SK-N-SH treated with all-trans-retinoic acid at 6 μM for 48 hours (cell line): ENCODE results near the gene SIL1.

Source experiments
- ATAC-seq: fragments of 200-7000 bp; cut with Tn5 transposase; 3 replicates; pipeline ENCODE4 v1.9.1; 2020; ENCODE audit warnings: mild to moderate bottlenecking, moderate library complexity
- ARNTL ChIP-seq: fragments of 450-650 bp; formaldehyde crosslinking; IDR thresholded peaks from 2 replicates; pipeline ENCODE4 v1.5.0; 2020; ENCODE audit warnings: low read depth, mild to moderate bottlenecking, moderate library complexity, borderline replicate concordance
- CREB5 ChIP-seq: fragments of 250-450 bp; sonication (Bioruptor Pico); IDR thresholded peaks from 2 replicates; pipeline ENCODE4 v1.5.1; 2020; ENCODE audit warnings: low read depth, mild to moderate bottlenecking, moderate library complexity
- CSDC2 ChIP-seq: fragments of 250-450 bp; sonication (Bioruptor Pico); IDR thresholded peaks from 2 replicates; pipeline ENCODE4 v1.5.0; 2020; ENCODE audit warnings: mild to moderate bottlenecking, moderate library complexity
- ESRRG ChIP-seq: fragments of 250-450 bp; sonication (Bioruptor Pico); IDR thresholded peaks from 2 replicates; pipeline ENCODE4 v1.6.1; 2021; ENCODE audit warnings: mild to moderate bottlenecking
- ISL1 ChIP-seq: fragments of 250-450 bp; sonication (Bioruptor Pico); IDR thresholded peaks from 2 replicates; pipeline ENCODE4 v2.1.2; 2022; ENCODE audit warnings: mild to moderate bottlenecking, moderate library complexity
- OSR1 ChIP-seq: fragments of 250-450 bp; sonication (Bioruptor Pico); IDR thresholded peaks from 2 replicates; pipeline ENCODE4 v1.8.0; 2022; ENCODE audit warnings: moderate library complexity, mild to moderate bottlenecking, inconsistent platforms
- PATZ1 ChIP-seq: fragments of 250-450 bp; sonication (Bioruptor Pico); IDR thresholded peaks from 2 replicates; pipeline ENCODE4 v1.8.0; 2020; ENCODE audit warnings: mild to moderate bottlenecking, moderate library complexity, borderline replicate concordance
- POU6F1 ChIP-seq: fragments of 250-450 bp; sonication (Bioruptor Pico); IDR thresholded peaks from 2 replicates; pipeline ENCODE4 v1.8.0; 2021; ENCODE audit warnings: low read depth, mild to moderate bottlenecking, moderate library complexity, borderline replicate concordance
- RARB ChIP-seq: fragments of 250-450 bp; sonication (Bioruptor Pico); IDR thresholded peaks from 2 replicates; pipeline ENCODE4 v1.8.0; 2021; ENCODE audit warnings: mild to moderate bottlenecking, moderate library complexity
- SNAI2 ChIP-seq: fragments of 250-450 bp; sonication (Bioruptor Pico); IDR thresholded peaks from 2 replicates; pipeline ENCODE4 v1.5.0; 2020; ENCODE audit warnings: mild to moderate bottlenecking, moderate library complexity
- TCF4 ChIP-seq: fragments of 250-450 bp; sonication (Bioruptor Pico); IDR thresholded peaks from 2 replicates; pipeline ENCODE4 v1.8.0; 2021; ENCODE audit warnings: mild to moderate bottlenecking, moderate library complexity, borderline replicate concordance
- TOX ChIP-seq: fragments of 250-450 bp; sonication (Bioruptor Pico); IDR thresholded peaks from 2 replicates; pipeline ENCODE4 v1.8.0; 2021; ENCODE audit warnings: mild to moderate bottlenecking, moderate library complexity, borderline replicate concordance
- TSHZ2 ChIP-seq: fragments of 250-450 bp; sonication (Bioruptor Pico); IDR thresholded peaks from 2 replicates; pipeline ENCODE4 v1.5.0; 2020; ENCODE audit warnings: mild to moderate bottlenecking, moderate library complexity
- ZC3H10 ChIP-seq: fragments of 250-450 bp; sonication (Bioruptor Pico); IDR thresholded peaks from 2 replicates; pipeline ENCODE4 v1.5.1; 2021; ENCODE audit warnings: mild to moderate bottlenecking, moderate library complexity
- ZFP30 ChIP-seq: fragments of 450-650 bp; formaldehyde crosslinking; IDR thresholded peaks from 2 replicates; pipeline ENCODE4 v1.5.0; 2022; ENCODE audit warnings: mild to moderate bottlenecking, moderate library complexity
- ZNF70 ChIP-seq: fragments of 450-650 bp; formaldehyde crosslinking; IDR thresholded peaks from 2 replicates; pipeline ENCODE4 v1.5.0; 2020; ENCODE audit warnings: mild to moderate bottlenecking, moderate library complexity
- ZNF8 ChIP-seq: fragments of 450-650 bp; formaldehyde crosslinking; IDR thresholded peaks from 2 replicates; pipeline ENCODE4 v1.5.0; 2020; ENCODE audit warnings: mild to moderate bottlenecking, moderate library complexity

SIL1 gene

GRCh38 chr5:139155333-139155732, 42.8 kb downstream of the SIL1 start:
- TF ChIP-seq ZNF8 (CRISPR knock-in tag) (no peak), RARB (no peak), ZC3H10 (CRISPR knock-in tag) (no peak), CREB5 (CRISPR knock-in tag) (no peak), TSHZ2 (CRISPR knock-in tag) (no peak), ZNF70 (no peak), PATZ1 (CRISPR knock-in tag) (no peak), ZFP30 (CRISPR knock-in tag) (no peak)
- ATAC-seq, result no peak

GRCh38 chr5:139151902-139152301, 46.3 kb downstream of the SIL1 start:
- TF ChIP-seq ZNF70, result no peak
- no peak for TF ChIP-seq ISL1 (CRISPR knock-in tag)
- no peak for ATAC-seq

GRCh38 chr5:139150367-139150999, 47.7 kb downstream of the SIL1 start:
- ATAC-seq, result no peak
- TF ChIP-seq ESRRG (CRISPR knock-in tag) (no peak), POU6F1 (no peak), ZNF70 (no peak), TCF4 (no peak), ZFP30 (CRISPR knock-in tag) (no peak), ARNTL (no peak), SNAI2 (CRISPR knock-in tag) (no peak), TOX (CRISPR knock-in tag) (no peak), CSDC2 (CRISPR knock-in tag) (no peak), TSHZ2 (CRISPR knock-in tag) (no peak), OSR1 (CRISPR knock-in tag) (no peak), ZNF8 (CRISPR knock-in tag) (no peak)
- TF ChIP-seq, all 23 proteins: peak for 0
